LoVo (cell line): ENCODE results near the gene EFL1.
"Not testable (repeated sequence)": the region's sequence is repeated elsewhere in the genome, so short reads cannot be mapped to it uniquely, and the experiment has no call there.

Source experiments
- DNase-seq: peaks from one replicate; pipeline ENCODE4 v3.0.0-alpha.2; 2016; ENCODE audit warnings: low spot score

Gene EFL1

DNA sequence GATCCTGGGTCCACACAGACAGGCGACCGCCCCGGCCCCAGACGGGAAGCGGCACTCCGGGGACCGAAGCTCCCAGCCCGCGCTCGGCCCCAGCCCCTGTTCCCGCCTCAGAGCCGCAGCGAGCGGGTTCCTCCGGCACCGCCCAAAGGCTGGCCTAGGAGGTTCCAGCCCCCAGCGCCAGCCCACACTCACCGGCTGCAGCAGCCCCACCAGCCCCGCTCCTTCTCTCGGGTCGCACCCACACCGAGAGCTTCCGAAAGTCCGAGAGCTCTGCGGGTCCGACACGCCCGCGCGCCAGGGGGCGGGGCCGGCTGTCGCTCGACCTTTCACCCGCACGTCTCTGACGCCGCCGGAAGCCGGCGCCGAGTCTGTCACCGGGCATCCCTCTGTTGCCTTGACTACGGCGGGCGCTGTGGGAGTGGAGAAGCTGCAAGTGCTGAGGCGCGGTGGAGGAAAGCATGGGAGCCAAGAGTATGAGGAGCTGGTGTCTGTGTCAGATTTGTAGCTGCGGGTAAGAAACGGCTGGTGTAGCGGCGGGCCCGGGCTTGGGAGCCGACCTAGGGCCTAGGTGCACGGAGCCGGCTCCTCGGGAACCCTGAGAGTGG, at the start of gene EFL1, which contains the start of gene SAXO2:
EFL1 (minus strand) TSS at position 313 of the 605 bp plus-strand sequence. CDS start 956 bp downstream, outside the sequence.
SAXO2 (plus strand) TSS at position 397 of the 605 bp plus-strand sequence; CDS start at position 459, 62 bp downstream.
- DNase-seq = peak; percentile 94

DNA sequence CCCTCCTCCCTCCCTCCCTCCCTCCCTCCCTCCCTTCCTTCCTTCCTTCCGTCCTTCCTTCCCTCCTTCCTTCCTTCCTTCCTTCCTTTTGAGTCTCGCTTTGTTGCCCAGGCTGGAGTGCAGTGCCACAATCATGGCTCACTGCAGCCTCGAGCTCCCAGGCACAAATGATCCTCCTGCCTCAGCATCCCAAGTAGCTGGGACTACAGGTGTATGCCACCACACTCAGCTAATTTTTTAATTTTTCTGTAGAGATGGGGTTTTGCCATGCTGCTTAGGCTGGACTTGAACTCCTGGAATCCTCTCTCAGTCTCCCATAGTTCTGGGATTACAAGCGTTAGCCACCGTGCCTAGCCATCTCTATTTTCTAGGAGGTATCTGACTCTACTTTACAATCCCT, 48.8 kb upstream of the EFL1 start:
- DNase-seq = not testable (repeated sequence)

DNA sequence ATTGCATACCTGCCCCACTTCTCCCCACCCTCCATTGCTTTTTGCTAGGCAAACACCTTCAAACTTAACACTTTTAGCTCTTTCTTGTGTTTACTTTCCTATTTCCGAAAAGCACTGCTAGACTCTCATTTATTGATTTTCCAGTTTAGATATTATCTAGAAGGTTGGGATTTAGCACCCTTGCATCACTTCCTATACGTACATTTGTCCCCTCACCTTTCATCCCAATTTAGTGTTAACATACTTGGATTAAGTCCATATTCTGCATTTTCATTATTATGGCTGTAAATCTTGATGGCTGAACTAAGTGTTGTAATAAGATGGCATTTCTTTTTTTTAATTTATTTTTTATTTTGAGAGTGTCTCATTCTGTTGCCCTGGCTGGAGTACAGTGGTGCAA, 47.3 kb upstream of the EFL1 start:
- no peak for DNase-seq

DNA sequence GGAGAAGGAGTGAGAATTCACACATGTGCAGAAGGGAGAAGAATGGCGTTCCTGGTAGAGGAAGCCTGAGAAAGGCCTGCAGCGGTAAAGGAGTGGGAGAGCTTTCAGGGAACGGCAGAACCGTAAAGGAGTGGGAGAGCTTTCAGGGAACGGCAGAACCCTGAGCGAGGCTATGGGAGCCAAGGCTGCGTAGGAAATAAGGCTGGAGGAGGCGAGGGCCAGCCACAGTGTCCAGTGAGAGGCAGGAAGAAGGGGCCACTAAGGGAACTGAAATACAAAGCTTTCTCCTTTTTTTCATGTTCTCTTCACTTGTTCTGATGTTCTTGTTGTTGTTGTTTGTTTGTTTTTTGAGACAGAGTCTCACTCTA, 45.2 kb upstream of the EFL1 start:
- no peak for DNase-seq

DNA sequence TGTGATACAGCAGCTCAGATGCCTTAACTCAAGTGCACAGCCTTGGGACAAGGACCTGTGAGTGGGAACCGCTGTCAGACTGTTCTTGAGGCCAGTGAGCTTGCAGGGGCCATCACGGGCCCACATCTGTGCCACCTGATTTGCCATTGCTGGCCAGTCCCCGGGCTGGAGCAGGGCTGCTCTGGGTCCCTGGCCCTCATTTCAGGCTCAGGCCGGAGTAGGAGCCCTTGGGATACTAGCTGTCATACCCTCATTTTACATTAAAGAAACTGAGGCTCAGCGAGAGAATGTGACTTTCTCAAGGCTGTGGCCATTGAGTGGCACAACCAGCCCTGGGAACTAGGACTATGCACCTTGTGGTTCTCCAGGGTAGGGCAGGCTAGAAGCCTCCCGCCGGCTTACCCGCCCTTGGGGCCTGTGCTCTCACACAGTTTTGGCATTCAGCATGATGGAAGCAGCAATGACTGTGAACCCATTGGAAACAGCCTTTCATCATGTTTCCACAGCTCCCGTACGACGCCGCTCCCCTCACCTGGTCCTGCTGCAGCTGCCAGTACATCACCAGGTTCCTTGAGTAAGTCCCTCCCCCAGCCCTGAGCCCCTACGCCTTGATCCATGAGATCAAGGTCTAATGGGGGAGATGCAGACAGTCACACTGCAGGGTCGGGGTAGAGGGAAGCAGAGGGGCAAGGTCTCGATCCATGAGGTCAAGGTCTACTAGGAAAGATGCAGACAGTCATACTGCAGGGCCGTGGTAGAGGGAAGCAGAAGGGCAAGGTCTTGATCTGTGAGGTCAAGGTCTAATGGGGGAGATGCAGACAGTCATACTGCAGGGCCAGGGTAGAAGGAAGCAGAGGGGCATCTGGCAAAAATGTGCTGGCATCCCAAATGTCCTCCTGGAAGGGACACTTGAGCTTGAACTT, 44.5 kb upstream of the EFL1 start:
- no peak for DNase-seq

DNA sequence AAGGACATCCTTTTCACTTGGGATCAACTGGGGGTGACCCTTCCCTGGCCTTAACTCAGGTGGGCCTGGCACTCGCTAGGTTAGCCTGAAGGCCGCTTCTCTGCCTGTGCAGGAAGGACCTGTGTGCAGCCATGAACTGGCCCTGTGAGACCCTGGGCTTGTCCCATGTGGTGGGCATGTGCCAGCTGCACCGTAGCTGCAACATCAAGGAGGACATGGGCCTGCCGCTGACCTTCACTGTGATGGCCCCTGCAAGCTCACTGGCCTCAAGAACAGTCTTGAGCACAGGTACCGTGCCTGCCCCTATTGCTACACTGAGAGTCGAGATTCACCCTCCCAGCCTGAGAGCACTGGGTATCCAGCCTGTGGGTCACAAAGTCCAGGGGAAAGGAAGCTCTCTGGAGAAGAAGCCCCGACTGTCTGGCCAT, 43.1 kb upstream of the EFL1 start:
- no peak for DNase-seq

DNA sequence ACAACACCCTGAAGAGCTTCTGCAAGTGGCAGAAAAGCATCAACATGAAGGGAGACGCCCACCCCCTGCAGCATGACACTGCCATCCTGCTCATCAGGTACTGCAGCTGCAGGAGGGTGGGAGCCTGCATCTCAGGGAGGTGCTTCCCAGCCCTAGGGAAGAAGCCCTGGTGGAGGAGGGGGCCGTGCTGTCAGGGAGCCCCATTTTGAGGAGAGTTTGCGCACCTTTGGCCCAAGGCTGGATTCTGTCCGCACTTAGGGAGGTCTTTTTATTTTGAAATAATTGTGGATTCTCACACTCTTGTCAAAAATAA, 42.2 kb upstream of the EFL1 start:
- no peak for DNase-seq

DNA sequence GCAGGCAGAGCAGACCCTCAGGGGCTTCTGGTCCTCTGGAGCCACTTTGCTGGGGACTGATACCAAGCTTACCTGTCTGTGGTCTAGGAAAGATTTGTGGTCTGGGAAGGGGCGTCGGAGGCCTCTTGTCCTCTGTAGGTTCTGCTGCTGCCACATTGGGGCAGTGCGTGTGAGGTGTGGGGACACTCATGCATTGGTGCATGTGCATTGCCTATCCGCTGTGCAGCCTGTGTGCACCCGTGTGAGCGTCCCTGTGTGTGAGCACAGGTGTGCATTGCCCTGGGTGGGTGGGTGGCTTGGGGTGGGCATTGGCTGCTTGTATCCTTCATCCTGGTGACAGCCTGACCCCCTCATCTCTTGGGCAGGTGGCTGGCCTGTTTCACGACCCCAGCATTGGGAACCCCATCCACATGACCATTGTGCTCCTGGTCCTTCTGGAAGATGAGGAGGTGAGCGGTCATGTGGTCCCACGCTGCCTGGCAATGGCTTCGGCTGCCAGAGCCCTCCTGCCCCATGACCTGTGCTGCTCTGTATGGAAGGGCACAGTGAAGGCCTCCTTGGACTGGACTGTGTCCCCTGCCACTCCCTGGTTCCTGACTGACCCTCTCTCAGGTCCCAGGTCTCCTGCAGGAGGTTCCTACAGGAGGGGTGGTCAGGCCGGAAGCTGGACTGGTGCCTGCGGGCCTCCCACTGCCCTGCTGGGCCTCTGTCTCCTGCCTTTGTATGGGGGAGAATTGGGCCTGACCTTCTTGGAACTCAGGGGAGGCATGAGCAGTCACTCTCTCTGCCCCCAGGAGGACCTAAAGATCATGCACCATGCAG, 41.6 kb upstream of the EFL1 start:
- DNase-seq = no peak

DNA sequence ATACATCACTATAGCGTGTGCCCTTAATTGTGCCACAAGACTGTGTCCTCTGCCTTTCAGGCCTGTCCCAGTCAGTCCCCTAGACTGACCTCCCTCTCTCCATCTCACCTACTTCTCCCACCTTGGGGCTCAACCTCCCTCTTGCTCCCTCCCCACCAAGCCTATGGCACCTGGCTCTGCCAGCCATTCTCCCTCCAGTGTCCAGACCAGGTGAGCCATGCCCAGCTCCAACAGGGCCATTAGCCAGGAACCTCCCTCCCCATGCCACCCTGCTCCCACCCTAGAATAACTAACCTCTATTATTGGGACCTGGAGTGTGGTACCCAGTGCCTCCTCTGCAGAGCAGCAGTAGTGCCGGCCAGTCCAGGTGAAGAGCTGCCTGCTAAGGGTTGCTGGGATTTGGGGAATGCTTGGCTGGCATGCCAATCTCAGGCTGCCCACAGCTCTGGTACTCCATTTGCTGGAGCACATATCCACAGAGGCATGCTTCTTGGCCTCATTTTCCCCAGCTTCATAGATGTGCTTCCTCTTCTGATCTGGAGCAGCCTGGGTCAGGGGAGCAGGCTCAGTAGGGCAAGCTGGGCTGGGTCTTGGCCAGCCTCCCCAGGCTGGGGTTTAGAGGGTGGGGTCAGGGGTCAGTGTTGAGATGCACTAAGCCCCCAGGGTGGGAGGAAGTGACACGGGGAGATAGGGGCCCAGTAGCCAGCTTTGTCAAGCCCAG, 38.9 kb upstream of the EFL1 start:
- DNase-seq = no peak

DNA sequence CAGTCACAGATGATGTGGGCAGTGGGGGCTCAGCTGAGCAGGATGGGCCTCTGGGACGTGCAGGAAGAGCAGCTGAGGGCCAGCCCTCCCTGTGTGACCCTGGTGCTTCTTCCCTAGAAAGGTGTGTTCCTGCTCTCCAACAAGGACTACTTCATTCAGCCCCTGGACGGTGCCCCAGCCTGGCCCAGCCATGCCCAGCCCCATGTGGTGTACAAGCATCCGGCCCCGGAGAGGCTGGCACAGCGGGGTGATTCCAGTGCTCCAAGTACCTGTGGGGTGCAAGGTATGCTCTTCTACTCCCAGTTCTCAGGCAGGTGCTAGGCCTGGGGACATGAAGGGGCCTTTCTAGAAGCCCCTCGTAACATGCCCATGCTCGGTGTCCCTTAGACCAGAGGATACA, 38.3 kb upstream of the EFL1 start:
- no peak for DNase-seq

DNA sequence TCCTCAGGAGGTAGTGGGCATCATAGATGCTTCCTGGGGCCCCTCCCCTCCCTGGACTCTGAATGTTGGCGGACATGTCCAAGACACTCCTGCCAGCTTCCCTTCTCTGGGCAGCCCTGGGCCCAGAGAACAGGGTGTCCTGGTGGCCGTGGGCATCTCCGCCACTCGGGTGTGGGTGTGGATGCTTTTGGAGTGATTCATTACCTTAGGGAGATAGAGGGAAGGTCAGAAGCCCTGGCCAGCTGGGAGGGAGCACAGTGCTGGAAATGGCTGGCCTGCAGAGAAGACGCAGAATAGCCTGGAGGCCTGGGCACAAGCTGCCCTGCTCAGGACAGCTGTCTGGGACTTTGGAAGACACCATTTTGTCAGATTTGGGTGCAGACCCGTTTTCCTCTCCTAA, 37.8 kb upstream of the EFL1 start:
- not testable (repeated sequence) for DNase-seq

DNA sequence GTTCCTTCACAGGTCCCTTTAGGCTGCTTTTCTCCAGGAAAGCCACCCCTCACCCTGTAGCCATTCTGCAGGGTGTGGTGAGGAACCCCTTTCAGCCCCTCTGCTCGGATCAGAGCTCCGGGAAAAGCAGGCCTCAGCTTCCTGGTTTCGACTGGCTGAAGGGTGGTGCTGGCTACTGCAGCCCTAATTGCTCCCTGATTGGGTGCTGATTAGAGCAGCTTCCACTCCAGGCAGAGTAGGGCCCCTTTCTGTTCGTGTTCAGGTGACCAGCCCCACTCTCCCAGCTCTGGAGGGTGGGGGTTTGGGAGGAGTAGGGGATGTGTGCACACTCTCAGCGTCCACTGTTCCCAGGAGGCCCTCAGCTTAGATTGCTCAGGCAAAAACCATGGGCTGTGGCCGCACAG, 37.0 kb upstream of the EFL1 start:
- DNase-seq = not testable (repeated sequence)

DNA sequence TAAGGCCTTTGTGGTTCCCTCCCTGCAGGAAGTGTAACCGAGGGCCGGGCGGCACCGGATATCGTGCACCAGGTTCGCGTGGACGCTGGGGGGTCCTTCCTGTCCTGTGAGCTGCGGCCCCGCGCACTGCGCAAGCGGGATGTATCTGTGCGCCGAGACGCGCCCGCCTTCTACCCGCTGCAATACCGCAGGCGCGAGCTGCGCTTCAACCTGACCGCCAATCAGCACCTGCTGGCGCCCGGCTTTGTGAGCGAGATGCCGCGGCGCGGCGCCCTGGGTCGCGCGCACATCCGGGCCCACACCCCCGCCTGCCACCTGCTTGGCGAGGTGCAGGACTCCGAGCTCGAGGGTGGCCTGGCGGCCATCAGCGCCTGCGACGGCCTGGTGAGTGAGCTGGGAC, 36.0 kb upstream of the EFL1 start:
- DNase-seq = no peak

DNA sequence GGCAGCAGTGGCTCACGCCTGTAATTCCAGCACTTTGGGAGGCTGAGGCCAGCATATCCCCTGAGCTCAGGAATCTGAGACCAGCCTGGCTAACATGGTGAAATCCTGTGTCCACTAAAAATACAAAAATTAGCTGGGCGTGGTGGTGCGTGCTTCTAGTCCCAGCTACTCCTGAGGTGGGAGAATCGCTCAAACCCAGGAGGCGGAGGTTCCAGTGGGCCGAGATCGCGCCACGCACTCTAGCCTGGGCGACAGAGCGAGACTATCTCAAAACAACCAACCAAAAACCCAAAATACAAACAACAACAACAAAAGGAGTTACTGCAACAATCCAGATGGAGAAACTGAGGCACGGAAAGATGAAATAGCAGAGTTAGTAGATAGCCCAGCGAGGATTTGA, 35.5 kb upstream of the EFL1 start:
- DNase-seq = no peak

DNA sequence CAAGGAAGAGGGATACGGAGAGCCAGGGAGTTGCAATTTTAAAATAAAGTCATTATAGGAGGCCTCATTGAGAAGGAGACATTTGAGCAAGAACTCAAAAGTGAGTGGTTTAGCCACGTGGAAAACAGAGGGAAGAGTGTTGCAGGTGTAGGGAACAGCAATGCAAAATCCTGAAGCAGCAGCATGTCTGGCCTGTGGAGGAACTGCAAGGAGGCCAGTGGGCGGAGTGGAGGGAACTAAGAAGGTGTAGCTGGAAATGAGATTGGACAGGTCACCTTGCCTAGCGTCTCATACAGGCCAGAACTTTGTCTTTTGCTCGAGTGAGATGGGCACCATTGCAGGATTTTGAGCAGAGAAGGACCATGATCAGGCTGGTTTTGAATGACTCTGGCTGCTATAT, 35.0 kb upstream of the EFL1 start:
- no peak for DNase-seq

DNA sequence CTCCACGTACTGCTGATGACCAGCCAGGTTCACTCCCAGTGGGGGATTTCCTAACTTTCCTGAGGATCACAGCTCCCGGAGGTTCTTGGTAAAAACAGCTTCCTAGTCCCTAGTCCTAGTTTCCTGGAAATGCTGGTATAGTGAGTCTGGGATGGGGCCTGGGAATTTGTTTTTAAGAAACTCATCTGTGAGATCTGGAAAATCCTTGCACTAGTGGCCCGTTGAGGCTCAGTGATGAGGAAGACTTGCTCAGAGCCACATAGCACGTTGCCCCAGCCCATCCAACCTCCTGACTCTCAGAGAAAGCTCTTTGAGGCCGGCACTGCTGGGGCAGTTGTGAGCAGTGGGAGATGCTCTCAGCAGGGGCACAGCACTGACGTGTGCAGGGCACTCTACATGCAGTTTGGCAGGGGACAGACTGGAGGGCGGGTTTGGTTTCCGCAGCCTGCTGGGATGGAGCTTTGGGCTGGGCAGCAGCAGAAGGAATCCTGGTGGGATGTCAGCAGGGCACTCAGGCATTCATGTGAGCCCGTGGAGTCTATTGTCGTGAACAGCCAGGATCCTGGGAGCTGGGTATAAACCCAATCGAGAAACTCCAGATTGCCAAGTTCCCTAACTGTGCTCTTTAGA, 31.6 kb upstream of the EFL1 start:
- DNase-seq = no peak

DNA sequence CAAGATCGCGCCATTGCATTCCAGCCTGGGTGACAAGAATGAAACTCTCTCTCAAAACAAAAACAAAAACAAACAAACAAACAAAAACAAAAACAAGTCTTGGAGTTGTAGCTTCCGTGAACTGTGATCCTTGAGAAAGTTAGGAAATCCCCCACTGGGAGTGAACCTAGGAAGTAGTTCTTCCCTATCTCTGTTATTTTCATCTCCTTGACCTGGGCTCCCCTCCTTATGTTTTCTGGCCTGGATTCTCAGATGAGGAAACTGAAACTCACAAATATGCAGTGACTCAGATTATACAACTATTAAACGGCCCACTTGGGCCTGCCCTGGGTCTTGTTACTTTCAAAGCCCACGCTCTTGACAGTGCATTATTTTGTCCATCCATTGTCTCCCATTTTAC, 29.7 kb upstream of the EFL1 start:
- DNase-seq = no peak

DNA sequence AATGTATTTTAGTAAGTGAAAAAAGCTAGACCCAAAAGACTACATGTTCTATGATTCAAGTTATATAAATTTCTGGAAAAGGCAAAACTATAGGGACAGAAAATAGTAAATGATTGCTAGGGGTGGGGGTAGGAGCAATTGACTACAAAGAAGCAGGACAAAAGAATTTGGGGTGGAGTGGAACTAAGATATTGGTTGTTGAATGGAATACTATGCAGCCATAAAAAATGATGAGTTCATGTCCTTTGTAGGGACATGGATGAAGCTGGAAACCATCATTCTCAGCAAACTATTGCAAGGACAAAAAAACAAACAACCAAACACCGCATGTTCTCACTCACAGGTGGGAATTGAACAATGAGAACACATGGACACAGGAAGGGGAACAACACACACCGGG, 25.7 kb upstream of the EFL1 start:
- not testable (repeated sequence) for DNase-seq

DNA sequence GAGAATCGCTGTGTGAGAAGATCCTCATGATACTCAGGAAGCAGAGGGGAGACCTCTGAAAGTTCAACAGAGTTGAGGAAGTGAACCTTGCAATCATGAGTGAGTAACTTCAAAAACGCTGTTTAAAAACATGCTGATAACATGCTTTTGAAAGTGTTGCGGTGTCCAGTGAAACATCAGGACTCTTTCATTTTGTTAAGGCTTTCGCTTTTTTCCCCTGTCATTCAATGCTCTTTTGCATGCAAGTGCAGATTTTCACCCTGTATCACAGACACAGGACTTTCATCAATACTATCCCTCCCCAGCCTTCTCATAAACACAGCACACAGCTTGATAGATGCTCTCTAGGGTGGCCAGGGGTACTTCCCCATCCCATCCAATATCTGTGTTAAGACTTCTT, 23.9 kb upstream of the EFL1 start:
- not testable (repeated sequence) for DNase-seq

DNA sequence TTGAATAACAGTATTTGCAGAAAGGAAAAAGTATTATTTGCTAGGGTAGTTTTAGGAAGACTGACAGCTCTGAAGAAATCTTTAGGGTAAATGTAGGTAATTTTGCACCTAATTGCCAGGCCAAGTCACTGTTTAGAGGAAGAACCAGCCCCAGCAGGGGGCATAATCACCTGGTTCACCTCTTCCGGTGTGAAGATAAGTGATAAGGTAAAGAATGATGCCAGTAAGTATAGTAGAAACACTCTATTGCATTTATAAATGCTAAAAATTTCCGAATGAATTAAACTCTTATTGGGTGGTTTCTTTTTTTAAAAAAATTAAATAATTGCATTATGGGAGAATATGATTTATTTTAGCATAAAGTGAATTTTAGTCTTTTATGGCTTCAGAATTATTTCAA, 21.8 kb upstream of the EFL1 start:
- DNase-seq = not testable (repeated sequence)

DNA sequence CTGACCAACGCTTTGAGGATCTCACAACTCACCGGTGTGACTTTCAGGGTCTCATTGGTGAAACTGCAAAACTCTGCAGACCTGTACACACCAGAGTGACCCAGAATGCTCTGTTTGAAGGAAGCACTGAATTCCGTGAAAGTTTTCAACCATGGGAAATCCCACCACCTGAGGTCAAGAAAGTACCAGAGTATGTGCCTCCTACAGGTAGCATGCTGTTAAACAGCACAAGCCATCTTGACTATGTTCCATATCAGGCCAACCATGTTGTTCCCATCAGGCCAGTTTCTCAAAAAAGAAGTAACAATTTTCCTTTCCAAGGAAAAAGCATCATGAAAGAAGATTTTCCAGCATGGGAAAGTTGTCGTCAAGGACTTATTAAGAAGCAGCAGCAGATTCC, 19.9 kb upstream of the EFL1 start:
- DNase-seq = not testable (repeated sequence)

DNA sequence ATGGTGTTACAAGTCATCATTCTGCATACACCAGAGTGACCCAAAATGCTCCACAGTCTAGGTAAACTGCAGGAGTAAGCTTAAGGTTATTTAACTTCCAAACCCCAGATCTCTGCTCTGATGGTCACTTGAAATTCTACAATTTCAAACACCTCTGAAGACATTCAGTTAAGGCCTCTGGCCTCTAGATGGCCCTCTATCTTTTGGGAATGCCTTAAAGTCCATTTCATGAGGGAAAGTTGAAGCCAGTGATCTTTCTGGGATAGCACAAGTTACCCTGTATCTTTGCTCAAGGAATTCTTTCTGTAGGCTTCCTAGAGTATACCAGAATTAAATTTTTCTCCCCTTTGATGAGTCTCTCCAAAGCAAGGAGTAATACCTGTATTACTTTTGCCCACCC, 18.7 kb upstream of the EFL1 start:
- not testable (repeated sequence) for DNase-seq
